OCI-LY1 (cell line): ENCODE measurements around the gene TTC28.

ENCODE experiments used
- EZH2 ChIP-seq: fragments of 200-600 bp; sonication (generic), shearing (Covaris generic); IDR thresholded peaks from 2 replicates; pipeline ENCODE4 v1.8.0; 2017; ENCODE audit warnings: borderline replicate concordance, mixed run types, mild to moderate bottlenecking, antibody characterized with exemption, low read length, moderate library complexity, mixed read lengths
- TF ChIP-seq, protein P1 (sequence below): fragments of 200-600 bp; sonication (generic), shearing (Covaris generic); IDR thresholded peaks from 2 replicates; pipeline ENCODE4 v1.5.1; 2017; ENCODE audit warnings: mild to moderate bottlenecking, antibody characterized with exemption, low read length, moderate library complexity, mixed read lengths

DNA sequence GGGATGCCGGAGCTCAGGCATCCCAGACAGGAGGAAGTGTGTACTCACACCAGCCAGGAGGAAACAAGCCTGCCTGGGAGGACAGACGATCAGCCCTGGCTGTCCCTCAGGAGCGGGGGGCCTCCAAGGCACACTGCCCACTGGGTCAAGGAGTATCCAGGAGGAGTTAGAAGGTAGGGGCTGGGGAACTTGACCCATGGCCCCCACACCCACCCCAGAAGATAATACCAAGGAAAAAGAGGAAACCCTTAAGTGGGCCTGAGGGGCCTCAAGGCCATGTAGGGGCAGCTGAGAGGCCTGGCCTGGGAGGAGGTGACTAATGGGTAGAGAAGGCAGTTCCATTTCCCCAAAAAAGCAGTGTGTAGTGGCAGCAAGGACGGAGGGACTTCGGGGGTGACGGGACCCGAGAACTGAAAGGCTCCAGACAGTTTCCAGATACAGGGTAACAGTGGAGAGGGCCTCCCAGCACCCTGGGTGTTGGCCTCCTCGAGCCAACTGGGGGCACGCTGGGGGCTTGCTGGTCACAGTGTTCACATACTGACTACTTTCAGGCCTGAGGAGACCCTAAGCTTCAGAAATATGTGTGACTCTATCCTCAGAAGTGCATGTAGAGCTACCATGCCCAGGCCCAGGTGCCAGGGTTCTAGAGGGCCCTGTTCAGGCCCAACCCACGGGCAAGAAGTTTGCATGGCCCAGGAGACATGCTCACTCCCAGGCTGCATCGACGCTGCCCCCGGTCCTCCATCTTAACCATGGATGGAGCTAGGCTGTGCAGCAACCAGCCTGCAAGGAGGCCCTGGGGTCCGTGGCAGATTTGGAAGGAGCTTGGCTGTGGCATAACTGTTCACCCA is 684.9 kb downstream of the TTC28 start:
- TF ChIP-seq, protein P1, sequence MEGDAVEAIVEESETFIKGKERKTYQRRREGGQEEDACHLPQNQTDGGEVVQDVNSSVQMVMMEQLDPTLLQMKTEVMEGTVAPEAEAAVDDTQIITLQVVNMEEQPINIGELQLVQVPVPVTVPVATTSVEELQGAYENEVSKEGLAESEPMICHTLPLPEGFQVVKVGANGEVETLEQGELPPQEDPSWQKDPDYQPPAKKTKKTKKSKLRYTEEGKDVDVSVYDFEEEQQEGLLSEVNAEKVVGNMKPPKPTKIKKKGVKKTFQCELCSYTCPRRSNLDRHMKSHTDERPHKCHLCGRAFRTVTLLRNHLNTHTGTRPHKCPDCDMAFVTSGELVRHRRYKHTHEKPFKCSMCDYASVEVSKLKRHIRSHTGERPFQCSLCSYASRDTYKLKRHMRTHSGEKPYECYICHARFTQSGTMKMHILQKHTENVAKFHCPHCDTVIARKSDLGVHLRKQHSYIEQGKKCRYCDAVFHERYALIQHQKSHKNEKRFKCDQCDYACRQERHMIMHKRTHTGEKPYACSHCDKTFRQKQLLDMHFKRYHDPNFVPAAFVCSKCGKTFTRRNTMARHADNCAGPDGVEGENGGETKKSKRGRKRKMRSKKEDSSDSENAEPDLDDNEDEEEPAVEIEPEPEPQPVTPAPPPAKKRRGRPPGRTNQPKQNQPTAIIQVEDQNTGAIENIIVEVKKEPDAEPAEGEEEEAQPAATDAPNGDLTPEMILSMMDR, result no peak
- no peak for TF ChIP-seq EZH2
